ENCODE results near the gene CATSPERD.
A peak's percentile ranks its signal among the peaks of the same experiment; 100 is the strongest.
"Not testable (repeated sequence)": the region's sequence is repeated elsewhere in the genome, so short reads cannot be mapped to it uniquely, and the experiment has no call there.

CATSPERD gene

DNA sequence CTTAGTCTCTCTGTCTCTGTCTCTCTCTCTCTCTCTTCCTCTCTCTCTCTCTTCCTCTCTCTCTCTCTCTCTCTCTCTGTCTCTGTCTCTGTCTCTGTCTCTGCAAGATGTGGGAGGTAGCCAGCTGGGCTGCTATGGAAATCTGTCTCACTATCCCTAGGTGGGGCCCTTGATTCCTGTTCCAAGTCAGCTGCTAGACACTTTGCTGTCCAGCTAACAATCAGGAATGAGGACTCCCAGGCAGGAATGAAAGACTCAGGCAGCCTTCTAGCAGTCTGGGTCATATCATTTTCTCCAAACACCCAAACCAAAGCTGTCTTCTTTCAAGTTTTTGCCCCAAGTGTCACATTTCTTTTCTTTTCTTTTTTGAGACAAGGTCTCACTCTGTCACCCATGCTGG lies 23.2 kb downstream of the CATSPERD start:
- no peak for DNase-seq

DNA sequence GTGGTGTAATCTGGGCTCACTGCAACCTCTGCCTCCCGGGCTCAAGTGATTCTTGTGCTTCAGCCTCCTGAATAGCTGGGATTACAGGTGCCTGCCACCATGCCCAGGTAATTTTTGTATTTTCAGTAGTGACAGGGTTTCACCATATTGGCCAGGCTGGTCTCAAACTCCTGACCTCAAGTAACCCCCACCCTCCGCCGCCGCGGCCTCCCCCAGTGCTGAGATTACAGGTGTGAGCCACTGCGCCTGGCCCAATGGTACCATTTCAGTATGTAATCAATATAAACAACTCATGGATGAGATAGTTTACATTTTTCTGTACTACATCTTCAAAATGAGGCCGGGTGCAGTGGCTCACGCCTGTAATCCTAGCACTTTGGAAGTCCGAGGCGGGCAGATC lies 24.6 kb downstream of the CATSPERD start:
- DNase-seq: not testable (repeated sequence)

DNA sequence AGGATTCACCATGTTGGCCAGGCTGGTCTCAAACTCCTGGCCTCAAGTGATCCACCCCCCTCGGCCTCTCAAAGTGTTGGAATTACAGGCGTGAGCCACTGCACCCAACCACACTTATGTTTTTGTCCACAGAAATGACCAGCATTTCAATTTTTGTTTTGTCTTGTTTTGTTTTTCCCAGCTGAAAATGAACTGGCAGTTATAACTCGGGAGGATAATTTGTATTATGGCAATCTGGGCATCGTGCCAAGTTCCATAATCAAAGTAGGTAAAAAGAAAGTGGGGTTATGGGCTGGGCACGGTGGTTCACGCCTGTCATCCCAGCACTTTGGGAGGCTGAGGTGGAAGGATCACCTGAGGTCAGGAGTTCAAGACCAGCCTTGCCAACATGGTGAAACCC lies 28.5 kb downstream of the CATSPERD start:
- peak; percentile 33 for DNase-seq

DNA sequence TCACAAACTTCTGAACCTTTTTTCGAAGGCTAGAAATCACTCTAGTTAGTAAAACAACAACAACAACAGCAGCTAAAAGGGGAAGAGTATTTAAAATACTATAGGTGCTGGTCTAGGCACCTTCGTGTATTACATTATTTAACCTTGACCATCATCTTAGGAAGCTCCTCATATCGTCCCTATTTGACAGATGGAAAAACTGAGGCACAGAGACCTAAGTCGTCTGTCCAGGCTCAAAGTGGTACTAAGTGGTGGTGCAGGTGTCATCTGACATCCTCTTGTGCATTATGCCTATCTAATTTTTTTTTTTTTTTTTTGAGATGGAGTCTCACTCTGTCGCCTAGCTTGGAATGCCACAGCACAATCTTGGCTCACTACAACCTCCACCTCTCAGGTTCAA lies 29.1 kb downstream of the CATSPERD start:
- no peak for DNase-seq

DNA sequence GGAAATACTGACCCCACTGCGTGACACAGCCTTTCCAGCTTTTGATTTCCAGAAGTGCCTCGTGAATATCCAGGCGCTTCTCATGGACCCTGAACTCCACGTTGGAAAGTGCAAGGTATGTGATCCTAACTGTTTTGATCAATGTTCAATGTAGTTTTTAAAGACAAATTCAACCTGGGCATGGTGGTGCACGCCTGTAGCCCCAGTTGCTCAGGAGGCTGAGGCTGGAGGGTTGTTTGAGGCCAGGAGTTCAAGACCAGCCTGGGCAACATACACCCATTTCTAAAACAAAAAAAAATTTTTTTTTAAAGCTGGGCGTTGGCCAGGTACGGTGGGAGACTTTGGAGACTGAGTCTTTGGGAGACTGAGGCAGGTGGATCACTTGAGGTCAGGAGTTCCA lies 31.3 kb downstream of the CATSPERD start:
- DNase-seq: no peak

DNA sequence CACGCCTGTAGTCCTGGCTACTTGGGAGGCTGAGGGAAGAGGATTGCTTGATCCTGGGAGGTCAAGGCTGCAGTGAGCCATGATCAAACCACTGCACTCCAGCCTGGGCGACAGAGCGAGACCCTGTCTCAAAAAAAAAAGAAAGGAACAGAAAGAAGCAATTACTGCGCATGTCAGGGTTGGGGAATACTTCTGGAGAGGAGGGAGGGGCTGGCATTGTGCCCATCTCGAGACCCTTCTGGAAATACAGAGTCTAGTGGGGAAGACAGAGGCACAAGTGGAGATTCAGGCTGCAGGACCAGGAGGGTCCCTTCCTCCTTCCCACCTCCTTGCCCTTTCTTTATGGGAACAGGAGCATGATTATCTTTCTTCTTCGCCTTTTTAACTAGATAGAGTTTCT lies 33.3 kb downstream of the CATSPERD start:
- DNase-seq: no peak

DNA sequence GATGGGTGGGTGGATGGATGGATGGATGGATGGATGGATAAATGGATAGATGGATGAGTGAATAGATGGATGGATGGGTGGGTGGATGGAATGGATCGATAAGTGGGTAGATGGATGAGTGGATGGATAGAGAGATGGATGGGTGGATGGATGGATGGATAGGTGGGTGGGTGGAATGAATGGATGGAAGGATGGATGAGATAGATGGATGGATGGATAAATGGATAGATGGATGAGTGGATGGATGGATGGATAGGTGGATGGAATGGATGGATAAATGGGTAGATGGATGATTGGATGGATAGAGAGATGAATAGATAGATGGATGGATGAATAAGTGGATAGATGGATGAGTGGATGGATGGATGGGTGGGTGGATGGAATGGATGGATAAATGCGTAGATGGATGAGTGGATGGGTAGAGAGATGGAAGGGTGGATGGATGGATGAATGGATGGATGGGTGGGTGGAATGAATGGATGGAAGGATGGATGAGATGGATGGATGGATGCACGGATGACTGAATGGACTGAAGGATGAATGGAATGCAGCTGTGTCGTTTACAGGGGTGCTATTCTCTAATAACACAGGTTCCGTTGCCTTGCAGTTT lies 42.3 kb downstream of the CATSPERD start:
- DNase-seq: no peak

DNA sequence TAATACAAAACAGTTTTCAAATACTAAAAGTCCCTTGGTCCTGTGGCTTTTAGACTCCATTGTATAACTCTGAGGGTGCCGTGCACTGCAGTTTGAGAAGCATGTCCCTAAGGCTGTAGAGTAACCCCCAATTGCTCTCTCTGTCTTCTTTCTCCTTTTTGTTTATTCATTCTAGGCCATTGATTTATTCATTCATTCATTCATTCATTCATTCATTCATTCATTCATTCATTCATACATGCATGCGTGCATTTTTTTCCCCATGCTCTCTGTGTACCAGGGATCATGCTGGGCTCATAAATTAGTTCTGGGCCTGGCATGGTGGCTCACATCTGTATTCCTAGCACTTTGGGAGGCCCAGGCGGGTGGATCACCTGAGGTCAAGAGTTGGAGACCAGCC lies 44.8 kb downstream of the CATSPERD start:
- DNase-seq: no peak

DNA sequence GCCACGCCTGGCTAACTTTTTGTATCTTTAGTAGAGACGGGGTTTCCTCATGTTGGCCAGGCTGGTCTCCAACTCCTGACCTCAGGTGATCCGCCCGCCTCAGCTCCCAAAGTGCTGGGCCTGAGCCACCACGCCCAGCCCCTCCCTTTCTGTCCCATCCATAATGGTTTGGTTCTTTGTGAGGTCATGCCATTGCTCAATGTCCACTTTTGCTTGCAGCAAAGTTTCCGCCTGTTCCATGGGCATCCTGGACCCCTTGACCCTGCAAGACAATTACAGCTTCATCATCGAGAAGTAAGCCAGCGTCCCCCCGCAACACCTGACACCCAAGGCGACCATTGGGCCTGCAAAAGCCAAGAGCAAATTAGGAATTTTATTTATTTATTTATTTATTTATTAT lies 47.5 kb downstream of the CATSPERD start:
- DNase-seq: no peak

DNA sequence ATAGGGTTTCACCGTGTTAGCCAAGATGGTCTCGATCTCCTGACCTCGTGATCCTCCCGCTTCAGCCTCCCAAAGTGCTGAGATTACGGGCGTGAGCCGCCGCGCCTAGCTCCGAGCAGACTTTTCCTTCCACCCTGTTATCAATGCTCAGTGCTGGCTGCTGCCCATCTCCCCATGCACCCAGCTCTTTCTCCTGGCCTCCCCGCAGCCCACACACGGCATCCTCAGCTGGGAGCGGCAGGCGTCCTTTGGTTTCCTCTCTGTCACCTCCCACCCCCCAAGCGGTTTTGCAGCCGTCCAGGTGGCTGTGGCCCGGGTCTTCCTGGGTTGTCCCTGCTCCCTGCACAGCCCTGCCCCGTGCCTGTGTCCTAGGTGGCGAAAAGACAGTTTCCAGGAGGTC lies 52.0 kb downstream of the CATSPERD start:
- DNase-seq: no peak

DNA sequence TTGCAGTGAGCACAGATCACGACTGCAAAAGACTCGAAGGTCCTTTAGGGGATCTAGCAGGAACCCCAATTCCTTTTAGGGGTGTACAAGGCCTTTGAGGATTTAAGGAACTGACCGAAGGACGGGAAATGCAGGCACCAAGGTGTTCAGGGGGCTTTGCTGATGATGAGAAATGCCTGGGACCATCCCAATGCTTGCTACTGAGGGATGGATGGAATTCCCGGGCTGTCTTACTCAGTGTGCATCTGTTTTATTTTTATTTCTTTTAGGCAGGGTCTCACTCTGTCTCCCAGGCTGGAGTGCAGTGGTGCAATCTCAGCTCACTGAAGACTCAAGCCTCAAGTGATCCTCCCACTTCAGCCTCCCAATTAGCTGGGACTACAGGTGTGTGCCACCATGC lies 52.8 kb downstream of the CATSPERD start:
- no peak for DNase-seq

DNA sequence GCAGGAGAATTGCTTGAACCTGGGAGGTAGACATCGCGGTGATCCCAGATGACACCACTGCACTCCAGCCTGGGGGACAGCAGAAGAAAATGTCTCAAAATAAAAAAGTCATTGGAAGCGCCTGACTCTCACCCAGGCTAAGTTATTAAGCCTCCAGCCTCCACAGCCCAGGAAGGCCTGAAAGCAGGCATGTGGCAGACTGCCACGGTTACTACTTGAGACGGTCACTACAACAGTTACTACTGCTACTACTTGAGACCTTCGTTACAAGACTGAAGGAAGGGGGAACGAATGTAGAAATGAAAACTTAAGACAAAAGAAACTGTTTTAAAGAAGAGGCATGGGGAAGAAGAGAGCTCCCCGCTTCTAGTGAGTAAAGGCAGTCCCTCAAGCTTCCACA lies 54.5 kb downstream of the CATSPERD start:
- DNase-seq: no peak

DNA sequence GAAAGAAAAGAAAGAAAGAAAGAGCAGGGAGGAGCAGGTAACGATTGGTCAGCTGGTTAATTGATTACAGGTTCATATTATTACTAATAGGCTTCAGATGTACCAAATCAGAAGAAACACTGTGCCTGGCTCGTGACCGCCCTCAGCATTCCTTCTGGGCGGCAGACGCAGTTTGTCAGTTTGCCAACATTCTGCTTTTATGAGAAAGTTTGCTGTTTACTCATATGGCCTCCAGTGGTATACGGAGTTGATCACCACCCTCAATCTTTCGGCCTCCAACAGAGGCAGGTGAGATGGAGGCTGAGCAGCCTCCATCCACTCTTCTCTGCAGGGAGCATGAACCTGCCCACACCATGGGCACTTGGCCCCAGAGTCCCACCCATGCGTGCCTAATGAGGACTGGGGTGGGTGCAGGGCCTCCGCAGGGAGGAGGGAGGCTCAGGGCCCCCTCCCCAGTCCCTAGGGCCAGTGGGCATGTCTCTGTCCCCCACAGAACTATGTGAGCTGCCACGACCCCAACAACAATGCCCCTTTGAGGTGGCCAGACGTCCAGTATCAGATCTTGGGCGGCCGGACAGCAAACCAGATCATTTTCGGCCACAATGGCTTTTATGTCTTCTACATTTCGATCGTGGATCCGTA lies 55.4 kb downstream of the CATSPERD start:
- no peak for DNase-seq

DNA sequence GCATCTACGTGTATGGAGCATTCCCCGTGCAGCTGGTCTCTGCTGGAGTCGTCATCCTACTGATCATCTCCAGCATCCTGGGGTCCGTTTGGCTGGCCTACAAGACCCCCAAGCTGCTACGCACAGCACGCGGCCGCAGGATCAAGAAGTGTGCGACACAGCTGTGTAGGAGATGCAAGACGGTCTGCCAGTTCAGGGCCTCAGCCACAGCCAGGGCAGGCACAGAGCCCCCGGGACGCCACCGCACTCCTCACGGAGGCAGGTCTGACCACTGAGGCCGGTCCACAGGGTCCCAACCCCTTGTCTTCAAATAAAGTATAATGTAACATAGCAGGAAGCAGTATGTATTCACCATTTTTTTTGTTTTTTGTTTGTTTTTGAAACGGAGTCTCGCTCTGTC lies 58.0 kb downstream of the CATSPERD start:
- DNase-seq: no peak

DNA sequence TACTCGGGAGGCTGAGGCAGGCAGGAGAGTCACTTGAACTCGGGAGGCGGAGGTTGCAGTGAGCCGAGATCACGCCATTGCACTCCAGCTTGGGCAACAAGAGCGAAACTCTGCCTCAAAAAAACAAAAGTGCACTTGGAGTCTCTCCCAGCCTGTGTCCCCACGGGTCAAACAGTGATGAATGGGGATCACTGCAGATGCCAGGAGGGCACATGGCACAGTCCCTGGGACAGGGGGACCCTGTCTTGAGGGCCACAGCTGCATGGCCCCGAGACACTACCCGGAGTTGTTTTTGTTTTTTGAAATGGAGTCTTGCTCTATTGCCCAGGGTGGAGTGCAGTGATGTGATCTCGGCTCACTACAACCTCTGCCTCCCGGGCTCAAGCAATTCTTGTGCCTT lies 60.5 kb downstream of the CATSPERD start:
- not testable (repeated sequence) for DNase-seq

DNA sequence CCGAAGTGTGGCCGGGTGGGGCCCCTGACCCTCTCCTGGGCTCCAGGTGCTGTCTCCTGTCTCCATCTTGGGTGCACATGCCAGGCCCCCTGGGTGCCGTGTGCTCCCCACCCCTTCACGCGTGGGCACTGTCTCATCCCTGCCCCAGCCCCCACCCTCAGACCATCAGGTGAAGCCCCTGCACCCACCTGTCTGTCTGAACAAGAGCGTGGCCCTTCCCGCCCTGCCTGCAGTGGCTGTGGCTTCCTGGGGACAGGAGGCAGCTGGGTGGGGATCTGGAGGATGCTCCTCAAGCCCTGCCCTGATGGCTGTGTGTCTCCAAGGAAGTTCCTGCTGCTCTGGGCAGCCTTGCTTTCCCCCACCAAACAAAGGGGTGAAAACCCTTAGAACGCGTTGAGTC lies 61.9 kb downstream of the CATSPERD start:
- DNase-seq: no peak

DNA sequence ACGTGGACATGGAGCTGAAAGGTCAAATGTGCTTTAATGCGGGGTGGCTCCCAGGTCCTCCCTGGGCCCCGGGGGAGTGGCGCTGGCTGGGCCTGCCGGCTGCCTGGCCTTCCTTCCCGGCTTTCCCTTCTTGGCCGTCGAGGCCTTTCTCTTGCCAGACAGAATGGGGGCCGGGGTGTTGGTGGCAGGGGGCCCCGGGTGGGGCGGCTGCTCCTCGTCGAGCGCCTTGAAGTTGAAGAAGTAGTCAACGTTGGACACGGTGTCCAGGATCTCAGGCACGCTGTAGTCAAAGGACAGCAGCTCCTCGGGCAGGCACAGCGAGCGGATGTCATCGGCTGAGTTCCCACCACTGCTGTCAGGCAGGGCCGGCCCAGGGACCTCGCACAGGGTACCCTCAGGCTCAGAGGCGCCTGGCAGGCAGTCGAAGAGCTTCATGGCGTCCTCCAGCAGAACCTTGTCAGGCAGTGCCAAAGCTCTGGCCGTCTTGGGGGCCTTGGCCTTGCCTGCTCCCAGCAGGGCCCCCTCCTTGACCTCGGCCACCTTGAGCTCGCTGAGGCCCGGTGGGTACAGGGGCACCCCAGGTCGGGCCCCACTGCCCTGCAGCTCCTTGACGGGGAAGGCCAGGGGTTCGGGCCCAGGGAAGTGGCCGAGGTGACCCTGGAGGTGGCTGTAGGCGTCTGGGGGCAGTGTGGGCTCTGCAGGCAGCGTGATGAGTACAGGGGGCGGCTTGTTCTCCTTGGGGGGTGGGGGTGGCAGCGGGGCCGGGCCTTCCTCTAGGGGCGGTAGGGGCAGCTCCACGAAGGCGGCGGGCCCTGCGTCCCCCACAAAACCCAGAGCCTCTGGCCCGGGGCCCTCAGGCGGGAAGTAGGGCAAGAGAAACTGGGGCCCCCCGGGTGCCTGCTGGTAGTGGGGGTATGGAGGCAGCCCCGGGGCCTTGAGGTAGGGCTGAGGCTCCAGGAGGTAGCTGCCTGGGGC lies 62.8 kb downstream of the CATSPERD start:
- DNase-seq: no peak

DNA sequence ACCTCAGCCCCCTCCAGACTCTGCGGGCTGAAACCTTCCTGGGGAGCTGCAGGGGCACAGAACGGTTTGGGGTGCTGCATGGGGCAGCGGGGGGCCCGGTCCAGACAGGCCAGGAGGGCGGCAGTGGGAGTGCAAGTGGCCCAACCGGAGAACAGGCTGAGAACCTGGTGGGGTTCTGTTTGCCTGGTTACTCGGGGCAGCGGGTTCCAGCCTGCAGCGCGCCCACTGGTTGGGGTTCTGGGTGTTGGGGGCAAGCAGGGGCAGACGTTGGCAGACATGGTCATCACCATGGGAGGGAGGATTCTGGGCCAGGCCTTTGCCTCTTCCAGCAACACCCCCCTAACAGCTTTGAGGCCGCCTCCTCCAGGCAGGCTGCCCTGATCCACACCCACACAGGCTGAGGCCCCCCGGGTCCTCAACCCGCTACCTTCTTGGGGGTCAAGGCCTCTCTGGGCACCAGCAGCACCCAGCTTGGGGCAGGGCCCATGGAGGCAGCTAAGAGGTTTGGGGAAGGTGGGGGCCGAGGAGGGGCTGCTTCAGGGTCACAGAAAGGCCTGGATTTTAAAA lies 64.2 kb downstream of the CATSPERD start, which contains the start of gene PRR22:
TSS of gene PRR22 (minus strand) at position 166 of the 567 bp plus-strand sequence. CDS start at position 80, 86 bp downstream.
- DNase-seq: no peak

DNA sequence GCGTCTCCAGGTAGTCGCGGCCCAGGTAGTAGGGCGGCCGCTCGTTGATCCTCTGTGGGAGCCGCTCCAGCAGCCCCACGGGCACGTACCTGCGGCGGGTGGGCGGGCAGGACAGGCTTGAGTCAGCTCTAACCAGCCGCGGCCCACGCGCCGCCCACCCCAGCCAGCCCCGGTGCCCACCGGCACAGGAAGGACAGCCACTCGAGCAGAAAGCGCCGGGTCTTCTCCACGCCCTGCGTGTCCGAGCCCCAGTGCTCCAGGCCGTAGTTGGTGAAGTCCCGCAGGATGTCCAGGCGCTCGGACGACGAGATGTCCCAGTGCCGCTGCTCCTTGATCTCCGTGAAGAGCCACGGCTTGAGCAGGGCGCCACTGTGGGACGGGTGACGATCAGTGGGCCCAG lies 65.0 kb downstream of the CATSPERD start:
- no peak for DNase-seq

DNA sequence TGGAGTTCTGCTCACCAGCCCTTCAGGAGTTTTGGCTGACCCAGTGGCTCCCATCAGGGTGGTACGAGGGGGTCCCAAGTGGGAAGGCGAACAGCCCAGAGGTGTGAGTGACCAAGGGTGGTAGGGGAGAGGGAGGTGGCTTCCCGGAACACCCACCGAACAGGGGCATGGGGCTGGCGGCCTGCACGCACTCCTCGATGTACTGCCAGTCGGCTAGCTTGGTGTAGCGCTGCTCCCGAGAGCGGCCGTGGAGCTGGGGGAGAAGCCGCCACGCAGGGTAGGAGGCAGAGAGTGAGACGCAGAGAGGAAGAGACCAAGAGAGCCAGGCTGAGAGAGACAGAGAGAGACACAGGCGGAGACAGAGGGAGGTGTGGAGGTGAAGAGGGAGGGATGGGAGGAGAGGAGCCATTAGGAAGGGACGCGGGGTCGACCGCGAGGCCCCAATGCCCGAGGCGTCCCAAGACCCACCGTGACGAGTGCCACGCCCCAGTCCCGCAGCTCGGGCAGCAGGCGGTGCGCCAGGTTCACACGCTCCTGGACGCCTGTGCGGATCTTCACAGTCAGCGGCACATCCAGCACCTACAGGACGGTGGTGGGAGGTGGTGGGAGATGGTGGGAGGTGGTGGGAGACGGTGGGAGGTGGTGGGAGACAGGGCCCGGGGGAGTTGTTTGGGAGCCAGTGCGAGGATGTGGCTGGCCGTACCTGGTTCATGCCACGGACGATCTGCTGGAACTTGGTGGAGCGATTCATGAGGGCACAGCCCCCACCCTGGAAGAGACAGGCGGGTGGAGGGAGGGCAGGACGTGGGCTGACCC lies 66.4 kb downstream of the CATSPERD start:
- DNase-seq: no peak

DNA sequence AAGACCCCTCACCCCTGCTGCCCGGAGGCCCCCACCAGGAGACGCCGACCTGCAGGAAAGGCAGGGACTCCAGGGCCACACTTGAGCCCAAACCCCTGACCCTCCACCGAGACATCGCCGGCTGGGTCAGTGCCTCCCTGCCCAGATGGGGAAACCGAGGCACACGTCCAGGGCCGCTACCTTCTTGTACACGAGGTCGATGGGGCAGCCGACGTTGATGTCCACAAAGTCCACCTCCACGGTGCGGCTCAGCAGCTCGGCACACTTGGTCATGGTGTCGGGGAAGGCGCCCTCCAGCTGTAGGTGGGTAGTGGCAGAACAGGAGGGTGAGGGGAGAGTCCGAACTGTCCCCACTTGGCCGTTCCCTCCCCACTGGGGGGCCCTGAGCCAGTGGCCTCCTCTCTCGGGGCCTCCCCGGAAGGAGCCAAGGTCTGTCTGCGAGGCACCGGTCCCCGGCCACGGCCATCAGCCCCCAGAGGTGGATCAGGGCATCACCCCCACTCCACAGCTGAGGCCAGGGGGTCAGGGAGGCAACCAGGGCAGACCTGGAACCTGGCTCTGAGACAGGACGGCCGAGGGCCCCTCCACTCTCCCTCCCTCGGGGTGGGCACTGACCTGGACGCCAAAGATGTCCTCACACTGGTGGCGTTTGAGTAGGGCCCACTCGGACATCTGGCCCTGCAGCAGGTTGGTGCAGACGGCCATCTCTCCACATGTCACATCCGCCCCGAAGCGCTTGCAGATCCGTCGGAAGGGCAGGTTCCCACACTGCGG lies 67.2 kb downstream of the CATSPERD start:
- DNase-seq: no peak

DNA sequence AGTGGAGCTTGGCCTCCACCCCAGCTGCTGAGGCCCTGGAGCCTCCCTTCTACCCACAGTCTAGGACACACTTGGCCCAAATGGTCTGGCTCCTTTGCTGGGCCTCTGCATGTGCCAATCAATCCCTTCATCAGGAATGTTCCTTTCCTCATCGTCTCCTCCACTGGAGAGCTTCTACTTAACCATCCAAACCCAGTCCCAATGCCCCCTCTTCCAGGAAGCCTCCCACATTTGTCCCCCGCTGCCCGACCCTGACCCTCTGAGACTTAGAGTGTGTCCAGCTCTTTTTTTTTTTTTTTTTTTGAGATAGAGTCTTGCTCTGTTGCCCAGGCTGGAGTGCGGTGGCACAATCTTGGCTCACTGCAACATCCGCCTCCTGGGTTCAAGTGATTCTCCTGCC lies 68.0 kb downstream of the CATSPERD start:
- DNase-seq: no peak

Measured in NCI-H345 (cell line).